GM23338 (cell line): ENCODE data around the gene SLC4A7. TPM values are rescaled to one million over a fixed set of nuclear protein-coding genes. Genes with fewer than 3 reads are reported as not detected.

Experiments used
- ATAC-seq: fragments of 200-7000 bp; cut with Tn5 transposase; 3 replicates; pipeline ENCODE4 v1.9.1; 2020
- DNase-seq: peaks from one replicate; pipeline ENCODE4 v3.0.0-alpha.2; 2015; ENCODE audit warnings: low spot score
- H2AFZ ChIP-seq: fragments of 200-600 bp; sonication (generic); 2 replicates; pipeline ENCODE4 v1.8.0; 2016; ENCODE audit warnings: antibody characterized with exemption, mild to moderate bottlenecking, moderate library complexity
- H3F3A ChIP-seq: fragments of 200-600 bp; sonication (generic); replicated peaks from 2 replicates; pipeline ENCODE4 v1.8.0; 2017; ENCODE audit warnings: antibody characterized with exemption, mixed run types, low read depth
- H3K27ac ChIP-seq: fragments of 200-600 bp; sonication (generic); 2 replicates; pipeline ENCODE4 v1.6.1; 2016; ENCODE audit warnings: low read depth
- H3K27me3 ChIP-seq: fragments of 200-600 bp; sonication (generic); 2 replicates; pipeline ENCODE4 v1.8.0; 2016; ENCODE audit warnings: mild to moderate bottlenecking, mixed run types, moderate library complexity; ENCODE audit not compliant: insufficient read depth
- H3K36me3 ChIP-seq: fragments of 200-600 bp; sonication (generic); 2 replicates; pipeline ENCODE4 v1.8.0; 2016; ENCODE audit warnings: mild to moderate bottlenecking; ENCODE audit not compliant: insufficient read depth
- H3K4me1 ChIP-seq: fragments of 200-600 bp; sonication (generic); 2 replicates; pipeline ENCODE4 v1.8.0; 2016; ENCODE audit warnings: mild to moderate bottlenecking, moderate library complexity; ENCODE audit not compliant: insufficient read depth
- H3K4me2 ChIP-seq: fragments of 200-600 bp; sonication (generic); 2 replicates; pipeline ENCODE4 v1.7.1; 2017; ENCODE audit warnings: mixed run types
- H3K4me3 ChIP-seq: fragments of 200-600 bp; sonication (generic); 2 replicates; pipeline ENCODE4 v1.6.1; 2016; ENCODE audit warnings: mixed run types
- H3K79me2 ChIP-seq: fragments of 200-600 bp; sonication (generic); replicated peaks from 2 replicates; pipeline ENCODE4 v1.8.0; 2017; ENCODE audit warnings: mild to moderate bottlenecking; ENCODE audit not compliant: insufficient read depth
- H3K9me2 ChIP-seq: fragments of 200-600 bp; sonication (generic); 2 replicates; pipeline ENCODE4 v1.8.0; 2017; ENCODE audit not compliant: insufficient read depth
- H4K20me1 ChIP-seq: fragments of 200-600 bp; sonication (generic); replicated peaks from 2 replicates; pipeline ENCODE4 v1.8.0; 2017; ENCODE audit warnings: mild to moderate bottlenecking; ENCODE audit not compliant: insufficient read depth
- H3K27ac Mint-ChIP-seq: 2 replicates; pipeline ENCODE4 v1.8.0; 2020; ENCODE audit warnings: inconsistent platforms, mild to moderate bottlenecking, moderate library complexity, mixed read lengths
- H3K27me3 Mint-ChIP-seq: 3 replicates; pipeline ENCODE4 v1.8.0; 2022; ENCODE audit warnings: low read depth, mild to moderate bottlenecking, moderate library complexity, mixed read lengths, inconsistent platforms; ENCODE audit not compliant: insufficient read depth, poor library complexity
- H3K36me3 Mint-ChIP-seq: 3 replicates; pipeline ENCODE4 v1.8.0; 2021; ENCODE audit warnings: low read depth, mild to moderate bottlenecking, inconsistent platforms, moderate library complexity, mixed read lengths
- H3K4me1 Mint-ChIP-seq: 3 replicates; pipeline ENCODE4 v1.8.0; 2020; ENCODE audit warnings: mild to moderate bottlenecking, inconsistent platforms, mixed read lengths
- H3K4me3 Mint-ChIP-seq: 3 replicates; pipeline ENCODE4 v1.8.0; 2021; ENCODE audit warnings: moderate library complexity, mild to moderate bottlenecking, inconsistent platforms, mixed read lengths
- H3K9me3 Mint-ChIP-seq: 3 replicates; pipeline ENCODE4 v1.8.0; 2020; ENCODE audit warnings: moderate library complexity, mild to moderate bottlenecking, inconsistent platforms, mixed read lengths
- CREB1 ChIP-seq: fragments of 250-450 bp; sonication (Bioruptor Pico); IDR thresholded peaks from 2 replicates; pipeline ENCODE4 v1.5.0; 2020; ENCODE audit warnings: low read depth, mild to moderate bottlenecking, moderate library complexity
- EZH2 ChIP-seq: fragments of 200-600 bp; sonication (generic); IDR thresholded peaks from one replicate; pipeline ENCODE4 v1.8.0; 2017; ENCODE audit warnings: antibody characterized with exemption, mild to moderate bottlenecking, low read depth; ENCODE audit not compliant: unreplicated experiment
- EZH2phosphoT487 ChIP-seq: fragments of 200-600 bp; sonication (generic); IDR thresholded peaks from one replicate; pipeline ENCODE4 v1.8.1; 2018; ENCODE audit warnings: antibody characterized with exemption; ENCODE audit not compliant: unreplicated experiment
- JUNB ChIP-seq: IDR thresholded peaks from one replicate; pipeline ENCODE4 v1.6.1; 2016; ENCODE audit warnings: antibody characterized with exemption; ENCODE audit not compliant: unreplicated experiment
- NANOG ChIP-seq: IDR thresholded peaks from 2 replicates; pipeline ENCODE4 v1.6.1; 2016; ENCODE audit warnings: antibody characterized with exemption, borderline replicate concordance
- POLR2AphosphoS5 ChIP-seq: IDR thresholded peaks from 2 replicates; pipeline ENCODE4 v1.6.1; 2016; ENCODE audit warnings: antibody characterized with exemption, low read depth
- STAT1 ChIP-seq: IDR thresholded peaks from one replicate; pipeline ENCODE4 v1.6.1; 2016; ENCODE audit warnings: antibody characterized with exemption; ENCODE audit not compliant: unreplicated experiment
- ZNF114 ChIP-seq: fragments of 250-450 bp; sonication (Bioruptor Pico); IDR thresholded peaks from 2 replicates; pipeline ENCODE4 v1.5.0; 2020; ENCODE audit warnings: mild to moderate bottlenecking, moderate library complexity
- ZNF331 ChIP-seq: fragments of 250-450 bp; sonication (Bioruptor Pico); IDR thresholded peaks from 2 replicates; pipeline ENCODE4 v1.5.0; 2020; ENCODE audit warnings: low read depth, mild to moderate bottlenecking, moderate library complexity
- polyA plus RNA-seq: library from polyadenylated mRNA; unstranded; fragments of >200 nt; fragmentation: Nextera tagmentation; extraction: Ambion mirVana; gene quantifications from 2 replicates; pipeline ENCODE4 v1.2.1, GENCODE V29; 2016
- total RNA-seq: library from RNA; depleted of rRNA; stranded (reverse); fragments of >200 nt; shearing (Covaris generic); gene quantifications from 2 replicates; pipeline ENCODE4 v1.2.3, GENCODE V29; 2014
- TF ChIP-seq, protein P1 (sequence below): fragments of 250-450 bp; sonication (Bioruptor Pico); IDR thresholded peaks from 2 replicates; pipeline ENCODE4 v1.5.0; 2020; ENCODE audit warnings: mild to moderate bottlenecking, moderate library complexity
- TF ChIP-seq, protein P2 (sequence below), 2 experiments: fragments of 200-600 bp in 1 of 2; sonication (generic) in 1 of 2; conservative IDR thresholded peaks; 2 replicates each; pipeline versions ENCODE4 v1.5.1 to v1.6.1; 2016 to 2017; ENCODE audit warnings: antibody characterized with exemption in 2 of 2, low read depth in 2 of 2, mild to moderate bottlenecking in 2 of 2, moderate library complexity in 1 of 2
- TF ChIP-seq, protein P3 (sequence below): IDR thresholded peaks from 2 replicates; pipeline ENCODE4 v1.6.1; 2016; ENCODE audit warnings: antibody characterized with exemption
- TF ChIP-seq, protein P4 (sequence below): IDR thresholded peaks from one replicate; pipeline ENCODE4 v1.6.1; 2018; ENCODE audit warnings: antibody characterized with exemption; ENCODE audit not compliant: unreplicated experiment

Gene SLC4A7
- total and polyA plus RNA-seq, 2 experiments from 2014 or later: 44.4 to 101 TPM

DNA sequence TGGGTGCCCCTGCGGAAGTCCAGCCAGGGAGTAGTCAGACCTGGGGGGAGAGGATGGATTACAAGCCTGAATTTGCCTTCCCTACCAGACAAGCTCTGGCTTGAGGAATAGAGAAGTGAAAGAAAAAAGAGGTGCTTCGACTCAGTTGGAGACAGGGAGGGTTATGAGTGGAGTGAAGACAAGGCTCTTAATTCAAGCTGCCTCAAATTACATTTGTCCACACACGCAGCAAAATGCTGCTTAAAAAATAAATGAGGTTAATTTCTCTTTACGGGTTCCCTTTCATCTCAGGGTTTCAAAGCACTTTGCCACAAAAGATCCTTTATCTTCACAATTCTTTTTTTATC is 49.0 kb upstream of the SLC4A7 start:
- Histone ChIP-seq H2AFZ (no peak overlapping the region), H3K4me1 (peaks cover 26% of the 10 kb centered on the region), H3K27ac (peak overlapping the region; percentile 61), H3K36me3 (no peaks in the 10 kb centered on the region), H4K20me1 (no peaks in the 10 kb centered on the region), H3K4me2 (peak overlapping the region; percentile 42), H3K79me2 (no peaks in the 10 kb centered on the region), H3K9me2 (no peaks in the 10 kb centered on the region), H3F3A (0 out of 2 replicates have a peak, but pooled peaks cover 14% of the 10 kb centered on the region), H3K27me3 (peaks cover 34% of the 10 kb centered on the region), H3K4me3 (peak overlapping the region; percentile 6; the same call in 1 of the 2 replicates)
- Mint-ChIP-seq H3K27me3 (peaks cover 18% of the 10 kb centered on the region), H3K36me3 (no peaks in the 10 kb centered on the region), H3K9me3 (no peaks in the 10 kb centered on the region), H3K4me3 (peak overlapping the region; percentile 62), H3K27ac (peak overlapping the region; percentile 99), H3K4me1 (peaks cover 60% of the 10 kb centered on the region)
- TF ChIP-seq EZH2 (no peak), CREB1 (CRISPR knock-in tag) (no peak), NANOG (no peak; the same call in 1 of the 2 replicates), EZH2phosphoT487 (no peak), ZNF331 (CRISPR knock-in tag) (no peak), POLR2AphosphoS5 (no peak), ZNF114 (CRISPR knock-in tag) (no peak), STAT1 (no peak), JUNB (no peak)
- TF ChIP-seq, protein P1, sequence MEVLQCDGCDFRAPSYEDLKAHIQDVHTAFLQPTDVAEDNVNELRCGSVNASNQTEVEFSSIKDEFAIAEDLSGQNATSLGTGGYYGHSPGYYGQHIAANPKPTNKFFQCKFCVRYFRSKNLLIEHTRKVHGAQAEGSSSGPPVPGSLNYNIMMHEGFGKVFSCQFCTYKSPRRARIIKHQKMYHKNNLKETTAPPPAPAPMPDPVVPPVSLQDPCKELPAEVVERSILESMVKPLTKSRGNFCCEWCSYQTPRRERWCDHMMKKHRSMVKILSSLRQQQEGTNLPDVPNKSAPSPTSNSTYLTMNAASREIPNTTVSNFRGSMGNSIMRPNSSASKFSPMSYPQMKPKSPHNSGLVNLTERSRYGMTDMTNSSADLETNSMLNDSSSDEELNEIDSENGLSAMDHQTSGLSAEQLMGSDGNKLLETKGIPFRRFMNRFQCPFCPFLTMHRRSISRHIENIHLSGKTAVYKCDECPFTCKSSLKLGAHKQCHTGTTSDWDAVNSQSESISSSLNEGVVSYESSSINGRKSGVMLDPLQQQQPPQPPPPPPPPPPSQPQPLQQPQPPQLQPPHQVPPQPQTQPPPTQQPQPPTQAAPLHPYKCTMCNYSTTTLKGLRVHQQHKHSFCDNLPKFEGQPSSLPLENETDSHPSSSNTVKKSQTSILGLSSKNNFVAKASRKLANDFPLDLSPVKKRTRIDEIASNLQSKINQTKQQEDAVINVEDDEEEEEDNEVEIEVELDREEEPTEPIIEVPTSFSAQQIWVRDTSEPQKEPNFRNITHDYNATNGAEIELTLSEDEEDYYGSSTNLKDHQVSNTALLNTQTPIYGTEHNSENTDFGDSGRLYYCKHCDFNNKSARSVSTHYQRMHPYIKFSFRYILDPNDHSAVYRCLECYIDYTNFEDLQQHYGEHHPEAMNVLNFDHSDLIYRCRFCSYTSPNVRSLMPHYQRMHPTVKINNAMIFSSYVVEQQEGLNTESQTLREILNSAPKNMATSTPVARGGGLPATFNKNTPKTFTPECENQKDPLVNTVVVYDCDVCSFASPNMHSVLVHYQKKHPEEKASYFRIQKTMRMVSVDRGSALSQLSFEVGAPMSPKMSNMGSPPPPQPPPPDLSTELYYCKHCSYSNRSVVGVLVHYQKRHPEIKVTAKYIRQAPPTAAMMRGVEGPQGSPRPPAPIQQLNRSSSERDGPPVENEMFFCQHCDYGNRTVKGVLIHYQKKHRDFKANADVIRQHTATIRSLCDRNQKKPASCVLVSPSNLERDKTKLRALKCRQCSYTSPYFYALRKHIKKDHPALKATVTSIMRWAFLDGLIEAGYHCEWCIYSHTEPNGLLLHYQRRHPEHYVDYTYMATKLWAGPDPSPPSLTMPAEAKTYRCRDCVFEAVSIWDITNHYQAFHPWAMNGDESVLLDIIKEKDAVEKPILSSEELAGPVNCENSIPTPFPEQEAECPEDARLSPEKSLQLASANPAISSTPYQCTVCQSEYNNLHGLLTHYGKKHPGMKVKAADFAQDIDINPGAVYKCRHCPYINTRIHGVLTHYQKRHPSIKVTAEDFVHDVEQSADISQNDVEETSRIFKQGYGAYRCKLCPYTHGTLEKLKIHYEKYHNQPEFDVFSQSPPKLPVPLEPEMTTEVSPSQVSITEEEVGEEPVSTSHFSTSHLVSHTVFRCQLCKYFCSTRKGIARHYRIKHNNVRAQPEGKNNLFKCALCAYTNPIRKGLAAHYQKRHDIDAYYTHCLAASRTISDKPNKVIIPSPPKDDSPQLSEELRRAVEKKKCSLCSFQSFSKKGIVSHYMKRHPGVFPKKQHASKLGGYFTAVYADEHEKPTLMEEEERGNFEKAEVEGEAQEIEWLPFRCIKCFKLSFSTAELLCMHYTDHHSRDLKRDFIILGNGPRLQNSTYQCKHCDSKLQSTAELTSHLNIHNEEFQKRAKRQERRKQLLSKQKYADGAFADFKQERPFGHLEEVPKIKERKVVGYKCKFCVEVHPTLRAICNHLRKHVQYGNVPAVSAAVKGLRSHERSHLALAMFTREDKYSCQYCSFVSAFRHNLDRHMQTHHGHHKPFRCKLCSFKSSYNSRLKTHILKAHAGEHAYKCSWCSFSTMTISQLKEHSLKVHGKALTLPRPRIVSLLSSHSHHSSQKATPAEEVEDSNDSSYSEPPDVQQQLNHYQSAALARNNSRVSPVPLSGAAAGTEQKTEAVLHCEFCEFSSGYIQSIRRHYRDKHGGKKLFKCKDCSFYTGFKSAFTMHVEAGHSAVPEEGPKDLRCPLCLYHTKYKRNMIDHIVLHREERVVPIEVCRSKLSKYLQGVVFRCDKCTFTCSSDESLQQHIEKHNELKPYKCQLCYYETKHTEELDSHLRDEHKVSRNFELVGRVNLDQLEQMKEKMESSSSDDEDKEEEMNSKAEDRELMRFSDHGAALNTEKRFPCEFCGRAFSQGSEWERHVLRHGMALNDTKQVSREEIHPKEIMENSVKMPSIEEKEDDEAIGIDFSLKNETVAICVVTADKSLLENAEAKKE (CRISPR knock-in tag): no peak
- TF ChIP-seq, protein P2, sequence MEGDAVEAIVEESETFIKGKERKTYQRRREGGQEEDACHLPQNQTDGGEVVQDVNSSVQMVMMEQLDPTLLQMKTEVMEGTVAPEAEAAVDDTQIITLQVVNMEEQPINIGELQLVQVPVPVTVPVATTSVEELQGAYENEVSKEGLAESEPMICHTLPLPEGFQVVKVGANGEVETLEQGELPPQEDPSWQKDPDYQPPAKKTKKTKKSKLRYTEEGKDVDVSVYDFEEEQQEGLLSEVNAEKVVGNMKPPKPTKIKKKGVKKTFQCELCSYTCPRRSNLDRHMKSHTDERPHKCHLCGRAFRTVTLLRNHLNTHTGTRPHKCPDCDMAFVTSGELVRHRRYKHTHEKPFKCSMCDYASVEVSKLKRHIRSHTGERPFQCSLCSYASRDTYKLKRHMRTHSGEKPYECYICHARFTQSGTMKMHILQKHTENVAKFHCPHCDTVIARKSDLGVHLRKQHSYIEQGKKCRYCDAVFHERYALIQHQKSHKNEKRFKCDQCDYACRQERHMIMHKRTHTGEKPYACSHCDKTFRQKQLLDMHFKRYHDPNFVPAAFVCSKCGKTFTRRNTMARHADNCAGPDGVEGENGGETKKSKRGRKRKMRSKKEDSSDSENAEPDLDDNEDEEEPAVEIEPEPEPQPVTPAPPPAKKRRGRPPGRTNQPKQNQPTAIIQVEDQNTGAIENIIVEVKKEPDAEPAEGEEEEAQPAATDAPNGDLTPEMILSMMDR (conservative IDR thresholded peaks at IDR 0.05; ENCODE audit: low read depth in 2 of 2): no peak
- TF ChIP-seq, protein P3, sequence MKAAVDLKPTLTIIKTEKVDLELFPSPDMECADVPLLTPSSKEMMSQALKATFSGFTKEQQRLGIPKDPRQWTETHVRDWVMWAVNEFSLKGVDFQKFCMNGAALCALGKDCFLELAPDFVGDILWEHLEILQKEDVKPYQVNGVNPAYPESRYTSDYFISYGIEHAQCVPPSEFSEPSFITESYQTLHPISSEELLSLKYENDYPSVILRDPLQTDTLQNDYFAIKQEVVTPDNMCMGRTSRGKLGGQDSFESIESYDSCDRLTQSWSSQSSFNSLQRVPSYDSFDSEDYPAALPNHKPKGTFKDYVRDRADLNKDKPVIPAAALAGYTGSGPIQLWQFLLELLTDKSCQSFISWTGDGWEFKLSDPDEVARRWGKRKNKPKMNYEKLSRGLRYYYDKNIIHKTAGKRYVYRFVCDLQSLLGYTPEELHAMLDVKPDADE: no peak
- TF ChIP-seq, protein P4, sequence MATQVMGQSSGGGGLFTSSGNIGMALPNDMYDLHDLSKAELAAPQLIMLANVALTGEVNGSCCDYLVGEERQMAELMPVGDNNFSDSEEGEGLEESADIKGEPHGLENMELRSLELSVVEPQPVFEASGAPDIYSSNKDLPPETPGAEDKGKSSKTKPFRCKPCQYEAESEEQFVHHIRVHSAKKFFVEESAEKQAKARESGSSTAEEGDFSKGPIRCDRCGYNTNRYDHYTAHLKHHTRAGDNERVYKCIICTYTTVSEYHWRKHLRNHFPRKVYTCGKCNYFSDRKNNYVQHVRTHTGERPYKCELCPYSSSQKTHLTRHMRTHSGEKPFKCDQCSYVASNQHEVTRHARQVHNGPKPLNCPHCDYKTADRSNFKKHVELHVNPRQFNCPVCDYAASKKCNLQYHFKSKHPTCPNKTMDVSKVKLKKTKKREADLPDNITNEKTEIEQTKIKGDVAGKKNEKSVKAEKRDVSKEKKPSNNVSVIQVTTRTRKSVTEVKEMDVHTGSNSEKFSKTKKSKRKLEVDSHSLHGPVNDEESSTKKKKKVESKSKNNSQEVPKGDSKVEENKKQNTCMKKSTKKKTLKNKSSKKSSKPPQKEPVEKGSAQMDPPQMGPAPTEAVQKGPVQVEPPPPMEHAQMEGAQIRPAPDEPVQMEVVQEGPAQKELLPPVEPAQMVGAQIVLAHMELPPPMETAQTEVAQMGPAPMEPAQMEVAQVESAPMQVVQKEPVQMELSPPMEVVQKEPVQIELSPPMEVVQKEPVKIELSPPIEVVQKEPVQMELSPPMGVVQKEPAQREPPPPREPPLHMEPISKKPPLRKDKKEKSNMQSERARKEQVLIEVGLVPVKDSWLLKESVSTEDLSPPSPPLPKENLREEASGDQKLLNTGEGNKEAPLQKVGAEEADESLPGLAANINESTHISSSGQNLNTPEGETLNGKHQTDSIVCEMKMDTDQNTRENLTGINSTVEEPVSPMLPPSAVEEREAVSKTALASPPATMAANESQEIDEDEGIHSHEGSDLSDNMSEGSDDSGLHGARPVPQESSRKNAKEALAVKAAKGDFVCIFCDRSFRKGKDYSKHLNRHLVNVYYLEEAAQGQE: no peak
- DNase-seq: peak; percentile 46
- peak; percentile 54 for ATAC-seq
